Uterus (tissue), 4 donors: ENCODE measurements around the gene TFPI2. TPM values are rescaled to one million over a fixed set of nuclear protein-coding genes. Genes with fewer than 3 reads are reported as not detected.

Experiments used
- DNase-seq, 2 donors: peaks; one replicate each; pipeline ENCODE4 v3.0.0-alpha.2; 2019 to 2020
- H3K27ac ChIP-seq, 2 donors: fragments of 200-600 bp; sonication (generic); 1 replicate in 1 of 2; 2 replicates in 1 of 2; pipeline ENCODE4 v1.5.1; 2016 to 2018
- H3K27me3 ChIP-seq, 2 donors: fragments of 200-600 bp; sonication (generic); one replicate each; pipeline ENCODE4 v1.5.1; 2018 to 2019; ENCODE audit warnings: control low read depth in 1 of 2
- H3K36me3 ChIP-seq, 2 donors: fragments of 200-600 bp; sonication (generic); one replicate each; pipeline ENCODE4 v1.5.1; 2019; ENCODE audit warnings: control low read depth in 1 of 2
- H3K4me1 ChIP-seq, 2 donors: fragments of 200-600 bp; sonication (generic); one replicate each; pipeline ENCODE4 v1.5.1; 2018 to 2019; ENCODE audit warnings: control low read depth in 1 of 2
- H3K4me3 ChIP-seq, 2 donors: fragments of 200-600 bp; sonication (generic); 1 replicate in 1 of 2; 2 replicates in 1 of 2; pipeline ENCODE4 v1.5.1; 2018 to 2019; ENCODE audit warnings: mild to moderate bottlenecking in 1 of 2
- H3K9me3 ChIP-seq, 2 donors: fragments of 200-600 bp; sonication (generic); one replicate each; pipeline ENCODE4 v1.5.1; 2019; ENCODE audit warnings: control low read depth in 1 of 2
- CTCF ChIP-seq, 4 experiments: fragments of 200-600 bp in 2 of 4; fragments of 450-650 bp in 2 of 4; sonication (generic) in 2 of 4; IDR thresholded peaks; one replicate each; pipeline ENCODE4 v1.5.1; 2016 to 2019; ENCODE audit warnings: antibody characterized with exemption in 4 of 4, mild to moderate bottlenecking in 2 of 4, moderate library complexity in 1 of 4
- POLR2A ChIP-seq, 2 donors: fragments of 450-650 bp; IDR thresholded peaks; one replicate each; pipeline ENCODE4 v1.6.1; 2016; ENCODE audit warnings: antibody characterized with exemption in 2 of 2, mild to moderate bottlenecking in 1 of 2, moderate library complexity in 1 of 2
- intact Hi-C: fragments of 100-400 bp; cut with DNase I; formaldehyde crosslinking; loops from one replicate; pipeline ENCODE4 v1.15.1; 2023; ENCODE audit warnings: low total_unique reads
- total RNA-seq, 4 donors: library from RNA; depleted of rRNA in 3 of 4; stranded (reverse); fragments of >200 nt in 3 of 4; gene quantifications; one replicate each; pipeline versions ENCODE4 v1.1.0 to v1.2.4, GENCODE V29; 2014 to 2023
- donor health status: DM: yes; HTN: yes; CAD: no.

TFPI2 gene
- total RNA-seq, 4 donors from 2014 or later: 6.2 to 15.1 (median 10.5) TPM; not detected in 1

- TF ChIP-seq CTCF (IDR thresholded peaks at IDR 0.05) (peak; percentile 59 to 78 (median 72)), POLR2A (IDR thresholded peaks at IDR 0.05) (no peak)
- Histone ChIP-seq H3K4me1 (no peaks in the 10 kb centered on the region), H3K36me3 (no peaks in the 10 kb centered on the region), H3K27ac (no peak overlapping the region), H3K9me3 (no peaks in the 10 kb centered on the region), H3K27me3 (no peaks in the 10 kb centered on the region), H3K4me3 (no peak overlapping the region)
- DNase-seq: no peak
- intact Hi-C loops: loop anchor here (10.0 kb wide), 1 partner anchor 102 kb away; the partner anchor contains the start of gene BET1
Observed at GRCh38 chr7:93902777-93903423, 12.3 kb upstream of the TFPI2 start.

GRCh38 chr7:93897680-93898079 is 7.1 kb upstream of the TFPI2 start:
- no peak overlapping the region for H3K27ac ChIP-seq
- H3K27me3 ChIP-seq: no peaks in the 10 kb centered on the region
- H3K4me1 ChIP-seq: no peaks in the 10 kb centered on the region
- TF ChIP-seq POLR2A (IDR thresholded peaks at IDR 0.05) (no peak), CTCF (IDR thresholded peaks at IDR 0.05) (no peak)
- H3K4me3 ChIP-seq: no peak overlapping the region
- DNase-seq: no peak
- no peaks in the 10 kb centered on the region for H3K36me3 ChIP-seq
- intact Hi-C loops: loop anchor here (5.0 kb wide), 1 partner anchor 190 kb away; no protein-coding TSS in a partner anchor
- no peaks in the 10 kb centered on the region for H3K9me3 ChIP-seq

GRCh38 chr7:93895859-93896600 is 5.5 kb upstream of the TFPI2 start:
- no peak for DNase-seq
- TF ChIP-seq POLR2A (IDR thresholded peaks at IDR 0.05) (no peak), CTCF (IDR thresholded peaks at IDR 0.05) (no peak)
- no peaks in the 10 kb centered on the region for H3K4me1 ChIP-seq
- no peaks in the 10 kb centered on the region for H3K36me3 ChIP-seq
- H3K27ac ChIP-seq: no peak overlapping the region
- H3K4me3 ChIP-seq: no peak overlapping the region
- H3K9me3 ChIP-seq: no peaks in the 10 kb centered on the region
- H3K27me3 ChIP-seq: no peaks in the 10 kb centered on the region
- intact Hi-C loops: loop anchor here (5.0 kb wide), 1 partner anchor 191 kb away; no protein-coding TSS in a partner anchor

GRCh38 chr7:93894966-93895640 is 4.5 kb upstream of the TFPI2 start:
- Histone ChIP-seq H3K36me3 (no peaks in the 10 kb centered on the region), H3K4me3 (no peak overlapping the region), H3K4me1 (no peaks in the 10 kb centered on the region), H3K27me3 (no peaks in the 10 kb centered on the region), H3K27ac (no peak overlapping the region), H3K9me3 (no peaks in the 10 kb centered on the region)
- intact Hi-C loops: loop anchor here (5.0 kb wide), 1 partner anchor 192 kb away; no protein-coding TSS in a partner anchor
- TF ChIP-seq CTCF (IDR thresholded peaks at IDR 0.05): no peak
- no peak for TF ChIP-seq POLR2A (IDR thresholded peaks at IDR 0.05)
- no peak for DNase-seq
